IMR-90 (cell line): ENCODE data around the gene HSPA13. TPM values are rescaled to one million over a fixed set of nuclear protein-coding genes. Genes with fewer than 3 reads are reported as not detected.

Source experiments
- ATAC-seq: fragments of 200-7000 bp; cut with Tn5 transposase; 2 replicates; pipeline ENCODE4 v1.9.1; 2020; ENCODE audit warnings: low read depth, mild to moderate bottlenecking, moderate library complexity
- BruUV-seq: library from RNA; stranded (reverse); fragments of 400-500 nt; replicated peaks from 2 replicates; lab custom pipeline; 2021; lab: Mats Ljungman, UMichigan
- CTCF ChIA-PET: fragments of 300-600 bp; formaldehyde crosslinking; extraction: SDS; loops from one replicate; lab custom pipeline; 2021; ENCODE audit warnings: antibody characterized with exemption; lab: Yijun Ruan, JAX
- POLR2A ChIA-PET: fragments of 300-600 bp; sonication (Branson Sonifier 250); formaldehyde crosslinking; loops from one replicate; lab custom pipeline; 2022; ENCODE audit warnings: antibody characterized with exemption; ENCODE audit not compliant: unreplicated experiment; lab: Charles Lee
- DNase-seq: peaks from one replicate; pipeline ENCODE4 v3.0.0; 2013
- H2AFZ ChIP-seq: replicated peaks from 2 replicates; pipeline ENCODE3; 2013; ENCODE audit warnings: low read length, mild to moderate bottlenecking; ENCODE audit not compliant: poor library complexity
- H2AK5ac ChIP-seq: 2 replicates; pipeline ENCODE4 v1.6.1; 2013; ENCODE audit warnings: low read depth, low read length, inconsistent platforms
- H2AK9ac ChIP-seq: replicated peaks from 2 replicates; pipeline ENCODE3; 2013; ENCODE audit warnings: mild to moderate bottlenecking, low read depth, low read length, moderate library complexity; ENCODE audit not compliant: poor library complexity
- H2BK120ac ChIP-seq: 2 replicates; pipeline ENCODE4 v1.6.1; 2013; ENCODE audit warnings: low read depth, low read length, inconsistent platforms
- H2BK15ac ChIP-seq: 3 replicates; pipeline ENCODE4 v1.6.1; 2013; ENCODE audit warnings: low read depth, low read length, inconsistent platforms
- H2BK20ac ChIP-seq: 2 replicates; pipeline ENCODE4 v1.6.1; 2013; ENCODE audit warnings: low read depth, mild to moderate bottlenecking, inconsistent platforms, low read length, moderate library complexity
- H2BK5ac ChIP-seq: 2 replicates; pipeline ENCODE4 v1.6.1; 2013; ENCODE audit warnings: mild to moderate bottlenecking, low read depth, low read length, inconsistent platforms; ENCODE audit not compliant: poor library complexity, severe bottlenecking
- H3K14ac ChIP-seq: replicated peaks from 2 replicates; pipeline ENCODE4 v1.6.1; 2013; ENCODE audit warnings: low read depth, low read length, inconsistent platforms
- H3K18ac ChIP-seq: 2 replicates; pipeline ENCODE4 v1.6.1; 2013; ENCODE audit warnings: low read depth, low read length, control low read depth
- H3K23ac ChIP-seq: 2 replicates; pipeline ENCODE4 v1.6.1; 2013; ENCODE audit warnings: low read depth, low read length, inconsistent platforms
- H3K27ac ChIP-seq: 2 replicates; pipeline ENCODE4 v1.5.1; 2013; ENCODE audit warnings: mild to moderate bottlenecking, control low read depth, low read length; ENCODE audit not compliant: insufficient read depth
- H3K27me3 ChIP-seq: 2 replicates; pipeline ENCODE4 v1.6.1; 2013; ENCODE audit warnings: low read length; ENCODE audit not compliant: control insufficient read depth, insufficient read depth
- H3K36me3 ChIP-seq: 2 replicates; pipeline ENCODE4 v1.6.1; 2013; ENCODE audit warnings: low read length, mixed read lengths; ENCODE audit not compliant: control insufficient read depth, insufficient read depth
- H3K4ac ChIP-seq: 2 replicates; pipeline ENCODE4 v1.6.1; 2013; ENCODE audit warnings: low read depth, low read length, inconsistent platforms
- H3K4me1 ChIP-seq: 2 replicates; pipeline ENCODE4 v1.6.1; 2013; ENCODE audit warnings: low read length, mixed read lengths; ENCODE audit not compliant: control insufficient read depth, insufficient read depth
- H3K4me2 ChIP-seq: 2 replicates; pipeline ENCODE4 v1.6.1; 2013; ENCODE audit warnings: low read depth, mild to moderate bottlenecking, control low read depth, low read length, moderate library complexity
- H3K4me3 ChIP-seq: 2 replicates; pipeline ENCODE4 v1.5.1; 2013; ENCODE audit warnings: low read depth, mild to moderate bottlenecking, control low read depth, low read length, moderate library complexity; ENCODE audit not compliant: insufficient read depth
- H3K56ac ChIP-seq: 2 replicates; pipeline ENCODE4 v1.6.1; 2013; ENCODE audit warnings: low read length, inconsistent platforms; ENCODE audit not compliant: insufficient read depth; ENCODE audit errors: extremely low read depth
- H3K79me1 ChIP-seq, 2 experiments: 2 replicates each; pipeline ENCODE4 v1.6.1; 2013; ENCODE audit warnings: low read length in 2 of 2, inconsistent platforms in 1 of 2, low read depth in 1 of 2
- H3K9ac ChIP-seq: 2 replicates; pipeline ENCODE4 v1.6.1; 2013; ENCODE audit warnings: low read depth, low read length, control low read depth
- H3K9me1 ChIP-seq: 2 replicates; pipeline ENCODE4 v1.6.1; 2013; ENCODE audit warnings: low read length, inconsistent platforms; ENCODE audit not compliant: insufficient read depth
- H3K9me3 ChIP-seq: 2 replicates; pipeline ENCODE4 v1.6.1; 2013; ENCODE audit warnings: low read length; ENCODE audit not compliant: control insufficient read depth, insufficient read depth
- H4K20me1 ChIP-seq: 2 replicates; pipeline ENCODE4 v1.6.1; 2013; ENCODE audit warnings: low read length, inconsistent platforms; ENCODE audit not compliant: insufficient read depth
- H4K5ac ChIP-seq: 2 replicates; pipeline ENCODE4 v1.6.1; 2013; ENCODE audit warnings: mild to moderate bottlenecking, low read depth, low read length, control low read depth
- H4K8ac ChIP-seq, 2 experiments: 2 replicates each; pipeline ENCODE4 v1.6.1; 2013; ENCODE audit warnings: low read depth in 2 of 2, low read length in 2 of 2, control low read depth in 1 of 2, inconsistent platforms in 1 of 2
- H4K91ac ChIP-seq: 2 replicates; pipeline ENCODE4 v1.6.1; 2013; ENCODE audit warnings: low read depth, low read length, inconsistent platforms; ENCODE audit not compliant: insufficient read depth
- MAFK ChIP-seq: IDR thresholded peaks from 2 replicates; pipeline ENCODE4 v1.6.1; 2012; ENCODE audit warnings: low read depth, low read length, improper control_type of control experiment
- MAZ ChIP-seq: IDR thresholded peaks from 2 replicates; pipeline ENCODE4 v1.6.1; 2012; ENCODE audit warnings: low read depth, mild to moderate bottlenecking, low read length, improper control_type of control experiment, moderate library complexity, borderline replicate concordance
- NFE2L2 ChIP-seq: fragments of 150-350 bp; IDR thresholded peaks from 2 replicates; pipeline ENCODE4 v1.6.1; 2016; ENCODE audit warnings: low read depth, mild to moderate bottlenecking, low read length
- WGBS, 2 experiments: methylation state at CpG; one replicate each; pipeline versions ENCODE4 v1.1.5 to v1.1.7; 2013; ENCODE audit warnings: missing lambda C conversion rate in 2 of 2; ENCODE audit not compliant: insufficient read length in 1 of 2; ENCODE audit errors: extremely low coverage in 2 of 2; 5-methylcytosine and 5-hydroxymethylcytosine counted together
- dilution Hi-C: fragments of 300-500 bp; cut with HindIII; formaldehyde crosslinking; loops from one replicate; pipeline ENCODE4 v1.14.3; 2018; ENCODE audit warnings: low sequenced_read_pairs; ENCODE audit not compliant: unreplicated experiment
- in situ Hi-C: fragments of 300-500 bp; cut with MboI; formaldehyde crosslinking; loops from 3 replicates; pipeline ENCODE4 v1.14.3; 2019; ENCODE audit warnings: low sequenced_read_pairs, inconsistent platforms, mixed read lengths
- intact Hi-C: fragments of 100-400 bp; cut with micrococcal nuclease; formaldehyde crosslinking; loops from 2 replicates; pipeline ENCODE4 v1.10.0; 2022
- polyA plus RNA-seq, 3 experiments: library from polyadenylated mRNA; depleted of rRNA; stranded (reverse); fragments of >200 nt; gene quantifications; 2 replicates each; pipeline ENCODE4 v1.2.3, GENCODE V29; 2012; ENCODE audit warnings: low replicate concordance in 1 of 3
- total RNA-seq: library from RNA; depleted of rRNA; stranded (reverse); fragments of >200 nt; gene quantifications from 2 replicates; pipeline ENCODE4 v1.2.3, GENCODE V29; 2012

HSPA13 gene
- total and polyA plus RNA-seq, 2 of the 4 experiments (the other 2 are of a cell fraction), result 16.3 to 43.7 TPM

- no peaks in the 10 kb centered on the region for H3K4me1 ChIP-seq
- no TSS peak for BruUV-seq
- no peak overlapping the region for H2BK20ac ChIP-seq
- intact Hi-C loops, result loop anchor here (5.0 kb wide), 1 partner anchor 1209 kb away; no protein-coding TSS in a partner anchor
- no peak for TF ChIP-seq MAZ
- peak; percentile 81 for TF ChIP-seq NFE2L2
- TF ChIP-seq MAFK, result peak; percentile 56
- H3K9ac ChIP-seq, result no peak overlapping the region
- H3K14ac ChIP-seq, result no peak overlapping the region
- H2BK15ac ChIP-seq, result no peak overlapping the region
- DNase-seq (no peak), ATAC-seq (no peak)
- no peak overlapping the region for H2BK5ac ChIP-seq
- H3K23ac ChIP-seq, result no peak overlapping the region
- no peak overlapping the region for H3K18ac ChIP-seq
- no peaks in the 10 kb centered on the region; the same call in 1 of the 2 replicates for H3K9me1 ChIP-seq
- no peak overlapping the region for H4K8ac ChIP-seq
- no peaks in the 10 kb centered on the region for H3K27me3 ChIP-seq
- H3K27ac ChIP-seq, result no peak overlapping the region
- POLR2A ChIA-PET, result no interaction called here
- CTCF ChIA-PET, result no interaction called here
- dilution Hi-C loops, result no loop called here
- H4K91ac ChIP-seq, result no peak overlapping the region
- in situ Hi-C loops, result loop anchor here (25.0 kb wide), 1 partner anchor 699 kb away; no protein-coding TSS in a partner anchor
- no peak overlapping the region for H3K4me2 ChIP-seq
- no peak overlapping the region for H2AFZ ChIP-seq
- H2BK120ac ChIP-seq, result no peak overlapping the region
- H3K79me1 ChIP-seq, result peaks cover 8% of the 10 kb centered on the region in 2 experiments; a peak in 2 of 4 replicates
- H3K56ac ChIP-seq, result no peak overlapping the region; the same call in 1 of the 2 replicates
- no peak overlapping the region for H3K4ac ChIP-seq
- H2AK5ac ChIP-seq, result no peak overlapping the region
- no peak overlapping the region for H3K4me3 ChIP-seq
- no peak overlapping the region for H4K5ac ChIP-seq
- no peak overlapping the region for H2AK9ac ChIP-seq
- no peaks in the 10 kb centered on the region for H3K9me3 ChIP-seq
- no peaks in the 10 kb centered on the region for H4K20me1 ChIP-seq
- no CpG with 5 or more reads among the region's 2 CpGs for WGBS, 2 experiments
- H3K36me3 ChIP-seq, result no peaks in the 10 kb centered on the region
Observed at GRCh38 chr21:14388282-14388681, 5.3 kb upstream of the HSPA13 start.
